ENCODE measurements around the gene LSM11.

LSM11 gene

GRCh38 chr5:157735991-157736390 is 7.5 kb upstream of the LSM11 start:
- DNase-seq = no peak

- no peak for DNase-seq
Observed at GRCh38 chr5:157739388-157740228, 3.9 kb upstream of the LSM11 start.

GRCh38 chr5:157740229-157740610 is 3.3 kb upstream of the LSM11 start:
- peak; percentile 61 for DNase-seq

- no peak for DNase-seq
Observed at GRCh38 chr5:157741131-157741530, 2.4 kb upstream of the LSM11 start.

- DNase-seq = peak; percentile 12
Observed at GRCh38 chr5:157744051-157745011, 819 bp downstream of the LSM11 start.

GRCh38 chr5:157745041-157745456 is 1.5 kb downstream of the LSM11 start:
- no peak for DNase-seq

GRCh38 chr5:157747173-157747740 is 3.7 kb downstream of the LSM11 start:
- no peak for DNase-seq

GRCh38 chr5:157747766-157748700 is 4.5 kb downstream of the LSM11 start:
- no peak for DNase-seq

GRCh38 chr5:157748760-157749461 is 5.4 kb downstream of the LSM11 start:
- no peak for DNase-seq

- DNase-seq = no peak
Observed at GRCh38 chr5:157749462-157749799, 5.9 kb downstream of the LSM11 start.

- DNase-seq = no peak
Observed at GRCh38 chr5:157750320-157750719, 6.8 kb downstream of the LSM11 start.

- no peak for DNase-seq
Observed at GRCh38 chr5:157756122-157756521, 12.6 kb downstream of the LSM11 start.

- DNase-seq = no peak
Observed at GRCh38 chr5:157758706-157759105, 15.2 kb downstream of the LSM11 start.

GRCh38 chr5:157761690-157762621 is 18.4 kb downstream of the LSM11 start:
- DNase-seq = peak; percentile 59

GRCh38 chr5:157764531-157764930 is 21.0 kb downstream of the LSM11 start:
- DNase-seq = no peak

GRCh38 chr5:157766442-157766841 is 22.9 kb downstream of the LSM11 start:
- DNase-seq = no peak

GRCh38 chr5:157766902-157767301 is 23.4 kb downstream of the LSM11 start:
- no peak for DNase-seq

- DNase-seq = no peak
Observed at GRCh38 chr5:157767689-157768088, 24.2 kb downstream of the LSM11 start.

GRCh38 chr5:157770665-157771064 is 27.2 kb downstream of the LSM11 start:
- no peak for DNase-seq

- DNase-seq = no peak
Observed at GRCh38 chr5:157772127-157772526, 28.6 kb downstream of the LSM11 start.

Measured in CD4-positive, alpha-beta T cell treated with Interleukin-17A for 1 hour (primary cell).